GM19452 (cell line): ENCODE data around the gene TMEM86B.

Source experiments
- ATAC-seq: cut with Tn5 transposase; IDR thresholded peaks from one replicate; pipeline ENCODE4 v1.9.1; 2021; ENCODE audit not compliant: unreplicated experiment

TMEM86B gene

DNA sequence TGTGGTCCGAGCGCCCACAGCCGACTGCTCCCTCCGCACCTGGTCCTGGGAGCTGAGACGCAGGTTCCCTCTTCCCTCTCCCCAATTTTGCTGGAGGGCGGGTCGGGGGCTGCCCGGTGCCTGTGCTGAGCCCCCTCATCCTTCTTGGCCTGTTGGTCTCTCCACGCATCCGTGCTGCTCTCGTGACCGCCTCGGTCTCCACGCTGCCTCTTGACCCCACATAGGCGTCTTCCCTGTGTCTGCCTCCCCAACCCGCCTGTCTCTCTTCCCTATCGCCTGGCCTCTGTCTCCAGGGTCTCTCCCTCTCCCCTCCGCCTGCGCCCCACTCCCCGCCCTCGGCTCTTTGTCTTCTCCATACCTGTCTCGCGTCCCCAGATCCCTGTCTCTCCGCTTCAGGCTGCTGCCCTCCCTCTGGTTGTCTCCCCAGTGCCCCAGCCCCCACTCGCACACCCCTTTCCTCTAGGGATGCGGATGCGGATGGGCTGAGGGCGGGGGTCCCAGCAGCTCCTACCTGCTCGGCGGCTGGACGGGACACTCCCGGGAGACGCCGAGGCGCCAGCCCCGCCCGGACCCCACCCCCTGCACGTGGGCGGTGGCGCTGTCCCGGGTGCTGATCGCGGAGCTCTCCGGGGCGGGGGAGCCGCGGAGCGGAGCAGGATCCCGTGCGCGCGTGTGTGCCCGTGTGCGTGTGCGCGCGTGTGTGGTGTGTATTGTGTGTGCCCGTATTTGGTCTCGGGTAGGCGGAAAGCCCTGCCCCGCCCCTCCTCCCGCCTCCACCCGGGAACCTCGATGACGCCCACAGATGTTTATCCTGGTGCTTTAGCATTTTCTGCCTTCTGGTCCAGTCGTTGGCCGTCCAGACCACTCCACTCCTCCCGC, 48.7 kb downstream of the TMEM86B start, which contains the start of gene SYT5:
Gene SYT5 (minus strand): TSS at position 684 of the 879 bp plus-strand sequence. CDS start 1,248 bp downstream, outside the sequence.
- no peak for ATAC-seq

DNA sequence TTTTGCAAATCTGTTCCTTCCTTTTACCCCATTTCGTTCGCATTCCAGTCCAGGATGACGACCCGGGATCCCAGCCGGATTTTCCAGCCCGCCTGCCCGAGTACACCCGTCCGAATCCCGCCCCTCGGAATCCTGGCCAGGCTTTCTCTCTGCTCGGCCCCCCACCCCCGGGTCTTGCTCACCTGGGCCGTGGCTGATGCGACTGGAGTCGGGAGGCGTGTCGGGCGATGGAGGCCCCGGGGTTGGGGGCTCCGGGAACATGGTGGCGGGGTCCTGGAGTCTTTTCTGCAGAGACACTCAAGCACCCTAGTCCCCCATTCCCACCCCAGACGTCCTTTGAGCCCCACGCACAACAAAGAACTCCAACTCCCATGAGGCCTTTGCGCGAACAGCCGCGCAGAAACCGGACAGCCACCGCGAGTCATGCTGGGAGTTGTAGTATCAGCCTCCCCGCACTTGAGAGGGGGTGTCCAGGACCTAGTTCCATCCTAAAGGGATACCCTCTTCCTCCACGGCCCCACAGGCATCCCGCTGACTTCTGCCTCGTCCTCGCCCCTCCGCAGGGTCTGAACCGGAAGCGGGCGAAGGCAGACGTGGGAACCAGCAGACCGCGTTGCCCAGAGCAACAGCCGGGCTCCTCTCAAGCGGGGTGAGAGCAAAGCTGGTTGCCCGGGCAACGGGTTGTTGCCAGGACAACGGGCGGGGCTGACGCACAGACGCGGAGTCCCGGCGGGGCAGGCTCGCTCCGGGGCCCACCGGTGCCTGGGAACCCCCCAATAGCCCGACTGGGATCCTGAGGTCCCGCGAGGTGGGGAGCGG, 49.6 kb downstream of the TMEM86B start:
- peak; percentile 85 for ATAC-seq
